ENCODE data around the gene ZNF394. TPM values are rescaled to one million over a fixed set of nuclear protein-coding genes. Genes with fewer than 3 reads are reported as not detected.
A peak's percentile ranks its signal among the peaks of the same experiment; 100 is the strongest.
"Not testable (repeated sequence)": the region's sequence is repeated elsewhere in the genome, so short reads cannot be mapped to it uniquely, and the experiment has no call there.

ZNF394 gene
- 10 to 100 TPM; 25.9 to 28.0 TPM for total RNA-seq

DNA sequence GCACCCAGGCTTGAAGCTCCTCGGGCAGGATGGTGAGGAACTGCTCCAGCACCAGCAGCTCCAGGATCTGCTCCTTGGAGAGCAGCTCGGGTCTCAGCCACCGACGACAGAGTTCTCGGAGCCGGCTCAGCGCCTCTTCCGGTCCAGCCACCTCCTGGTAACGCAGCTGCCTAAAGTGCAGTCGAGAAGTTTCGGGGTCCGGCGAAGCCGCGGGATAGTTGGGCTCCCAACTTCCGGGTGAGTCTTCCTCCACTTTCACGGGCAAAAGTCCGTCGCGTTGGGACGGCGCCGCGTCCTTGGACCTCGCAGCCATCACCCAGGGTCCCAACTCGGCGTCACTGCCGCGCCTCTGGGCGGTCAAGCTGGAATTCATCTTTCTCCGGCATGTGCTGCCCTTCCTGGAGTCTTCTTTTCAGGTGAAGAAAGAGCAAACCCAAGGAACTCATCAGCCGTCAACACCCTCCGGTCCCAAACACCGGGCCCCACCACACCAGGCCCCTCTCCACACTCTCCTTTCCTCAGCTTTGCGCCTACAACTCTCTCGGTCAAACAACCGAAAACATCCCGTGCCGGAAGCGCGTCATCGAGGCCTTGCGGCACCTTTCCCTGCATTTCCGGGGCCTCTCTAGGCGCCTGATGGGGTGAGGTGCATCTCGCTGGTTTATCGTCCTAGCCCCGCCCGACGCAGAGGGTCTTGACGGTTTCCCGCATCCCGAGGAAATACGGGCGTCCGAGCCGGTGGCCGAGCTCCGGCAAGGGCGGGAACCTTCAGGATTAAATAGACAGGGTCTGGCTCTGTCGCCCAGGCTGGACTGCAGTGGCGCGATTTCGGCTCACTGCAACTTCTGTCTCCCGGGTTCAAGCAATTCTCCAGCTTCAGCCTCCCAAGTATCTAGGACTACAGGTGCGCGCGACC is at the start of gene ZNF394:
Gene ZNF394 (minus strand): TSS at position 561 of the 916 bp plus-strand sequence. CDS start 188 bp downstream, at position 373.
- ATAC-seq (peak; percentile 37), DNase-seq (peak; percentile 95)
- CTCF ChIA-PET = interaction anchor here (1.2 to 1.5 kb wide), 4 partner anchors 35 to 81 kb away, joined by 3 to 4 read pairs (median 4); partner anchors contain the start of gene FAM200A
- no peaks in the 10 kb centered on the region for H3K27me3 Mint-ChIP-seq
- H3K4me1 Mint-ChIP-seq (ENCODE audit: low read depth) = peaks cover 24% of the 10 kb centered on the region
- TF ChIP-seq, protein P1, sequence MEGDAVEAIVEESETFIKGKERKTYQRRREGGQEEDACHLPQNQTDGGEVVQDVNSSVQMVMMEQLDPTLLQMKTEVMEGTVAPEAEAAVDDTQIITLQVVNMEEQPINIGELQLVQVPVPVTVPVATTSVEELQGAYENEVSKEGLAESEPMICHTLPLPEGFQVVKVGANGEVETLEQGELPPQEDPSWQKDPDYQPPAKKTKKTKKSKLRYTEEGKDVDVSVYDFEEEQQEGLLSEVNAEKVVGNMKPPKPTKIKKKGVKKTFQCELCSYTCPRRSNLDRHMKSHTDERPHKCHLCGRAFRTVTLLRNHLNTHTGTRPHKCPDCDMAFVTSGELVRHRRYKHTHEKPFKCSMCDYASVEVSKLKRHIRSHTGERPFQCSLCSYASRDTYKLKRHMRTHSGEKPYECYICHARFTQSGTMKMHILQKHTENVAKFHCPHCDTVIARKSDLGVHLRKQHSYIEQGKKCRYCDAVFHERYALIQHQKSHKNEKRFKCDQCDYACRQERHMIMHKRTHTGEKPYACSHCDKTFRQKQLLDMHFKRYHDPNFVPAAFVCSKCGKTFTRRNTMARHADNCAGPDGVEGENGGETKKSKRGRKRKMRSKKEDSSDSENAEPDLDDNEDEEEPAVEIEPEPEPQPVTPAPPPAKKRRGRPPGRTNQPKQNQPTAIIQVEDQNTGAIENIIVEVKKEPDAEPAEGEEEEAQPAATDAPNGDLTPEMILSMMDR (IDR thresholded peaks at IDR 0.05) = peak; percentile 13
- peaks cover 38% of the 10 kb centered on the region for H3K36me3 Mint-ChIP-seq (ENCODE audit: low read depth)
- H3K4me3 Mint-ChIP-seq = peak within 1 kb of the TSS; percentile 99
- intact Hi-C loops (cut with micrococcal nuclease) = loop anchor here (2.0 to 10.0 kb wide), 2 partner anchors 27 to 55 kb away; partner anchors contain the start of genes FAM200A, ZNF655 and ZNF789
- peak within 1 kb of the TSS; percentile 99 for H3K27ac Mint-ChIP-seq
- POLR2A ChIA-PET = interaction anchor here (0.6 to 3.1 kb wide), 17 partner anchors 10 to 131 kb away, joined by 3 to 20 read pairs (median 3); partner anchors contain the start of genes ATP5MF, ZNF655 and ZNF789
- peaks cover 3% of the 10 kb centered on the region for H3K9me3 Mint-ChIP-seq

DNA sequence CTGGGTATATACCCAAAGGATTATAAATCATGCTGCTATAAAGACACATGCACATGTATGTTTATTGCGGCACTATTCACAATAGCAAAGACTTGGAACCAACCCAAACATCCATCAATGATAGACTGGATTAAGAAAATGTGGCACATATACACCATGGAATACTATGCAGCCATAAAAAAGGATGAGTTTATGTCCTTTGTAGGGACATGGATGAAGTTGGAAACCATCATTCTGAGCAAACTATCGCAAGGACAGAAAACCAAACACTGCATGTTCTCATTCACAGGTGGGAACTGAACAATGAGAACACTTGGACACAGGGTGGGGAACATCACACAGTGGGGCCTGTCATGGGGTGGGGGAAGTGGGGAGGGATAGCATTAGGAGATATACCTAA is 49.5 kb upstream of the ZNF394 start:
- H3K9me3 Mint-ChIP-seq; CTCF ChIA-PET; H3K27ac Mint-ChIP-seq; intact Hi-C loops (cut with micrococcal nuclease); DNase-seq; H3K27me3 Mint-ChIP-seq; POLR2A ChIA-PET; ATAC-seq; H3K4me3 Mint-ChIP-seq: not testable (repeated sequence)
- Mint-ChIP-seq H3K36me3 (ENCODE audit: low read depth) (peaks cover 40% of the 10 kb centered on the region), H3K4me1 (ENCODE audit: low read depth) (peaks cover 15% of the 10 kb centered on the region)

DNA sequence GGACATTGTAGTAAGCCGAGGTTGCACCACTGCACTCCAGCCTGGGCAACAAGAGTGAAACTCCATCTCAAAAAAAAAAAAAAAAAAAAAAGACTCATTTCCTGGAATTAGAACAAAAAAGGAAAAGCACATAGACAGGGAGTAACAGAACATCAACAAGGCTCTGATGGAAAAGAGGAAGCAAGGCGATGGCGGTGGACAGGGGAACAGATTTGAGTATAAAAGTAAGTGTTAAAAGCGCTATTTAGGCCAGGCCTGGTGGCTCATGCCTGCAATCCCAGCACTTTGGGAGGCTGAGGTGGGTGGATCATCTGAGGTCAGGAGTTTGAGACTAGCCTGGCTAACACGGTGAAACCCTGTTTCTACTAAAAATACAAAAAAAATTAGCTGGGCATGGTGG is 45.2 kb upstream of the ZNF394 start:
- intact Hi-C loops (cut with micrococcal nuclease); H3K27me3 Mint-ChIP-seq; CTCF ChIA-PET; POLR2A ChIA-PET; H3K4me1 Mint-ChIP-seq (ENCODE audit: low read depth); DNase-seq; H3K4me3 Mint-ChIP-seq; H3K27ac Mint-ChIP-seq; ATAC-seq: not testable (repeated sequence)
- H3K36me3 Mint-ChIP-seq (ENCODE audit: low read depth) = peaks cover 39% of the 10 kb centered on the region
- peaks cover 17% of the 10 kb centered on the region for H3K9me3 Mint-ChIP-seq

DNA sequence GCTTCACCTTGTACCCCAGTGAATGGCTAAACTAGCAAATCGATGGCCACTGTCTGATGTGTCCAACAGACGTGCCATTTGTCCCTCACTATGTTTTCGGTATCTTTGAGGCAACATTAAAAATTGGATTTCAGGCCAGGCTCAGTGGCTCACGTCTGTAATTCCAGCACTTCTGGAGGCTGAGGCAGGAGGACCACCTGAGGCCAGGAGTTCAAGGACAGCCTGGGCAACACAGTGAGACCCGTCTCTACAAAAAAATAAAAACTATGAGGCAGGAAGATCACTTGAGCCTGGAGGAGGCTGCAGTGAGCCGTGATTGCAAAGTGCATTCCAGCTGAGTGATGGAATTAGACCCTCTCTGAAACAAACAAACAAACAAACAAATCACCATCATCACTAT is 43.8 kb upstream of the ZNF394 start:
- ATAC-seq (no peak), DNase-seq (no peak)
- intact Hi-C loops (cut with micrococcal nuclease) = no loop called here
- Mint-ChIP-seq H3K27ac (no peak overlapping the region), H3K36me3 (ENCODE audit: low read depth) (peaks cover 33% of the 10 kb centered on the region), H3K4me1 (ENCODE audit: low read depth) (no peaks in the 10 kb centered on the region), H3K9me3 (peaks cover 16% of the 10 kb centered on the region), H3K4me3 (no peak overlapping the region), H3K27me3 (no peaks in the 10 kb centered on the region)
- ChIA-PET CTCF (no interaction called here), POLR2A (no interaction called here)
- TF ChIP-seq, protein P1 (IDR thresholded peaks at IDR 0.05) = no peak

DNA sequence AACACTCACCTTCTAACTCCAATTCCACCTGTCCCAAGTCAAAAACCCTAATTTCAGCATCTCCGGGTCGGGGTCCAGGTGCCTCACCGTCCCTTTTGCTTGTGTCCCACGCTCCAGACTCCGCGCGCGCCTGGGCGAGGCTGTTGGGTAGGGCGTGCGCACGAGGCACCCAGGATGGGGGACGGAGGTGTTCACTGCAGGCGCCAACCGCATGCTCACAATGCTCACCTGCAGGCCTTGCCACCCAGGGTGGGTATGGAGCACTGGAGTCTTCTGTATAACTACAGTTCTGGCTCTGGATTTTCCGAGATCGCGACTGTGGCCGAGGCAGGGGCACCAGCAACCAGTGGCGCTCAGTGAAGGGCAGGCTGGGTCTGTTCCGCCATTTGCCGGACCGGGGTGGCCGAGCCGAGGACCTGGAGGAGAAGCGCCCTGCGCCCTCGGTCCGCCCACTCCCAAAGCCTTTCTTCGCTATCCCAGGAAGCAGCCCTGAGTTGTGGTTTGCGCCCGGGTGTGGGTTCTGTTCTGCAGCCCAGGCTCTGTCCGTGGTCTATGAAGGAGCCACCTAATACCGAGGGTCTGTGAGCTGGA is 43.1 kb upstream of the ZNF394 start:
- intact Hi-C loops (cut with micrococcal nuclease) = no loop called here
- POLR2A ChIA-PET = no interaction called here
- CTCF ChIA-PET = no interaction called here
- Mint-ChIP-seq H3K27me3 (no peaks in the 10 kb centered on the region), H3K4me1 (ENCODE audit: low read depth) (no peaks in the 10 kb centered on the region), H3K9me3 (peaks cover 19% of the 10 kb centered on the region), H3K27ac (no peak overlapping the region), H3K36me3 (ENCODE audit: low read depth) (peaks cover 27% of the 10 kb centered on the region), H3K4me3 (no peak overlapping the region)
- ATAC-seq (no peak), DNase-seq (no peak)
- TF ChIP-seq, protein P1 (IDR thresholded peaks at IDR 0.05) = no peak
